ENCODE data around the gene ITM2B.
"Not testable (repeated sequence)": the region's sequence is repeated elsewhere in the genome, so short reads cannot be mapped to it uniquely, and the experiment has no call there.

The ITM2B gene

DNA sequence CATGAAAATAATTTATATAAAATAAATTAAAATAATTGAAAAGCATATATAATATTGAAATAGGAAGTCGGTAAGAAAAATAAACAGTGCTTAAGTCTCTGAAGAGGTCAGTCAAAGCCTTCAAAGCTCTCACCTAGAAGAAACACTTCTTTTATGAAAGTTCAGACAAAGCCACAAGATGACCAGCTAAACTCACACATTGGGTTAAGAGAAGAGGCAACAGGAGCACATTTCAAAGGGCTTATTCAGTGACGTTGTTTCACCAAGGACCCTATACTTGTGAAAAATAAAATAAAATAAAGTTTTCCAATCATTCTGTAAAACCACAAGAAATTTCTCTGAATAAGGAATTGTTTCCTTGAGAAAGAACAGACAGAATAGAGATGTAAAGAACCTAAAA lies 2.5 kb upstream of the ITM2B start:
- DNase-seq (ENCODE audit: low spot score) = no peak

- DNase-seq (ENCODE audit: low spot score) = no peak
These were observed 1.9 kb upstream of the ITM2B start for GRCh38 chr13:48231080-48231479.

DNA sequence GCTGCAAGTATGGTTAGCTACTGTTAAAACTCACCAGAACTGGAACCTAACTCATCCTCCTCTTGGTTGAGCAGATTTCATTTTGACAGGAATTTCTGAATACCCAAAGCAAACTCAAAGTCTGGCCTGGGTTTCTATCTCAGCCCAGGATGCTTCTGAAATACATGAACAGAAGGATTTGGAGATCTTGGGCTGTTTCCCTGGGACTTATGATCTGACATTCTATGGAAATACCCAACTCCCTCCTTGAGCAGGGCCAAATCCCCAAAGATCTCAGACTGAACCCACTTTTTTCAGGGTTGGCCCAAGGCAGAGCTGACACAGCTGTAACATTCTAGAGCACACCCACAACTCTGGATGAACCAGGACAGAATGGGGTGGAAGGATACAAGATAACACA lies 1.1 kb upstream of the ITM2B start:
- no peak for DNase-seq (ENCODE audit: low spot score)

DNA sequence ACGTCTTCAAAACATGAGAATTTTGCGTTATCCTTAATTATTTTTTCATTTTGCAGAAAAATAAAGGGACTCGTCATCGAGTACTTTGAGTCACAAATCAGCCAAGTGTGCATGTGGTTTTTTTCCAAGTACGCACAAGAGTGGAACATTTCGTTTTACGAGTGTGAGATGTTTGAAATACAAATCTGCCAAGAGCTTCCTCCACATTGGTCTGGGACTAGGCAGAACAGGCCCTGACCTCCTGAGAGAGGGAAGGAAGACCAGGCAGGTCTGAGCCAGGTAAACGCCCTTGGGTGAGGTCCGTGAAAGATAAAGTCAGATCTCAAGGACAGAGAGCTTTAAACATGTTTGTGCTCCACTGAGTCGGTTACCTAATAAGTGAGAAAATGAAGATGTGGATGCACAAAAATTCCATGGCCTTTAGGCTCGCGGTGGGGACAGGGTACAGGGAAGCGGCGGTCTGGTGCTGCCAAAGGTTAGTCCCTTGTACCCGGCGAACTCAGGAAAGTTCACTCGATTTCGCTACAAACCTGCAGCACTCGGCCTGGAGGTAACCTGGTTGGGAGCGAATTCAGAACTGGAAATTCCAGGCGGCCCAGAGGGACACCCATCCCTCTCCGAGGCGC lies 473 bp upstream of the ITM2B start:
- no peak for DNase-seq (ENCODE audit: low spot score)

GRCh38 chr13:48233889-48234488 lies 983 bp downstream of the ITM2B start:
- DNase-seq (ENCODE audit: low spot score) = no peak

- peak; percentile 45 for DNase-seq (ENCODE audit: low spot score)
These were observed 1.7 kb downstream of the ITM2B start for GRCh38 chr13:48234566-48235340.

- no peak for DNase-seq (ENCODE audit: low spot score)
These were observed 2.5 kb downstream of the ITM2B start for GRCh38 chr13:48235341-48236135.

DNA sequence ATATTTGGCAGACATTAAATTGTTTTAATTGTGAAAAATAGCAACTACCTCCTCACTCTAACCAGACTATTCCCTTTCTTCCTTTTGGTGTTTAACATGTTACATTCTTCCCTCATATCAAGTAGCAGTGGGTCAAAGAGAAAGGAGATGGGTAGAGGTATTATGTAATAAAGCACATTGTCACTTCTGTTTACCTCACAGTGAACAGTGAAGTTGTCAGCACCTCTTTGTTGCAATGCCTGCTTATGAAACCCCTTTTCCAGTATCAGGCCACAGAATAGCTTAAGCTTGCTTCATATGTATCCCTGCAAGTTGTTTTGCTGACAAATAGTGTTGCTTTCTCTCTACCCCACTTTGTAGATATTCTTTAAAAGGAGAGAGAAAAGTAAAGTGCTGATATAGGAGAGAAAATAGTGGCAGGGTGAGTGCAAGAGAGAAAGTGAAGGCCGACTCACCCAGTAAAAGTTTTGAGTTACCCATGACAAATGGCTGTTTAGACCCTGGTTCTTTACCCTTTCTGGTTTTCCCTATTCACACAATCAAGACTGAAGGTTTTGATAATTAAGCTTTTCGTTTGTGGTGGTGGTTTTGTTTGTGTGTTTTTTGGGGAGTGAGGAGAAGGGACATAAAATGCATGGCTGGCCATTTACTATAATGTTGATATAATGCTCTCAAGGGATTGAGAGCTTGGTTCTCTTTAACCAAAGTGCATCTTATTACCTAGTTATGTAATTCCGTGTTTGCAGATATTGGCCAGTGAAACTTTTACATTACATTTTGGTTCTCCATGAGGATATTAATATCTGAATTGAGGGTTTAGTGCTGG lies 3.7 kb downstream of the ITM2B start:
- no peak for DNase-seq (ENCODE audit: low spot score)

GRCh38 chr13:48239369-48239768 lies 6.4 kb downstream of the ITM2B start:
- DNase-seq (ENCODE audit: low spot score) = not testable (repeated sequence)

GRCh38 chr13:48241651-48242050 lies 8.6 kb downstream of the ITM2B start:
- no peak for DNase-seq (ENCODE audit: low spot score)

DNA sequence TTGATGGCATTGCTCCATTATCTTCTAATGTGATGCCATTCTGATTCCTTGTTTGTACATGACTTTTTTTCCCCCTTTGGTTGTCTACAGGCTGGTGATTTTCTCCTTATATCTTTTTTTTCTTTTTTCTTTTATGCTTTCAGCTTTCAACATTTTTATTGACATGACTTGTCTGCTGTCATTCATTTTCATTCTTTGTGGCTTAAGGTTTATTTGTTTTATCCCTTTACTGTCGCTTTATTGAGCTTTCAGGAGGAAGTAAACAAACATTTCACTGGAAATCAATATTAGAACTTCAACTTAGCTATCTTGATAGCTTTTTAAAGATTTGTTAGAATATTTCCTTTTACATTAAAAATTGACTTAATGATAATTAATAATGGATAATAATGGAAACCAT lies 9.7 kb downstream of the ITM2B start:
- no peak for DNase-seq (ENCODE audit: low spot score)

GRCh38 chr13:48244159-48244558 lies 11.2 kb downstream of the ITM2B start:
- DNase-seq (ENCODE audit: low spot score) = no peak

- no peak for DNase-seq (ENCODE audit: low spot score)
These were observed 13.1 kb downstream of the ITM2B start for GRCh38 chr13:48246102-48246501.

GRCh38 chr13:48249018-48249417 lies 16.0 kb downstream of the ITM2B start:
- DNase-seq (ENCODE audit: low spot score) = no peak

GRCh38 chr13:48251611-48252081 lies 18.6 kb downstream of the ITM2B start:
- no peak for DNase-seq (ENCODE audit: low spot score)

DNA sequence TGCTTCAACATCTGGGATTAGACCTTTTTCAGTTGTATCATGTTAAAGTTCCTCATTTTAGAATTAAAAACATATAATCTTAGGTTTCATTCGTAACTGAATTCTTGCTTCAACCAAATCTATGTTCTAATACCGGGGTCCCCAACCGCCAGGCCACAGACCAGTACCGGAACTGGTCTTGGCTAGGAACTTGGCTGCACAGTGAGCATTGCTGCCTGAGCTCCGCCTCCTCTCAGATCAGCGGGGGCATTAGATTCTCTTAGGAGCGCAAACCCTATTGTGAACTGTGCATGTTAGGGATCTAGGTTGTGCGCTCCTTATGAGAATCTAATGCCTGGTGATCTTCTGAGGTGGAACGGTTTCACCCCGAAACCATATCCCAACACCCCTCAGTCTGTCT lies 19.2 kb downstream of the ITM2B start:
- DNase-seq (ENCODE audit: low spot score) = no peak

DNA sequence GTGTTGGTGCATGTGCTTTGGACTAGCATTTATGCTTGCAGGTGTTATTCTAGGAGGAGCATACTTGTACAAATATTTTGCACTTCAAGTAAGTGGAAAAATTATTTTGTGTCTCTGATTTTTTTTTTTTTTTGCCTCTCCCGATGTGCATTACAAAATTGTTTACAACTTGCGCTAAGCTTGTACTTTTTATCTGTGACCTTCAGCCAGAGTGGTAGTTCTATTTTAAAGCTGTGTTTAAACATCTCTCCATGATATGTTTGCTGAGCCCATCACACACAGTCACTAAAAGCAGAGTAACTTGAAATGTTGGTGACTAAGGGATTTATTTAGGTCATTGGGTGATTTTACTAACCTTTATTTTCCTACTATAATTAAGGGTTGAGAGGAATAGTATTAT lies 20.8 kb downstream of the ITM2B start:
- no peak for DNase-seq (ENCODE audit: low spot score)

- DNase-seq (ENCODE audit: low spot score) = no peak
These were observed 22.1 kb downstream of the ITM2B start for GRCh38 chr13:48255090-48255489.

- no peak for DNase-seq (ENCODE audit: low spot score)
These were observed 22.9 kb downstream of the ITM2B start for GRCh38 chr13:48255954-48256353.

- no peak for DNase-seq (ENCODE audit: low spot score)
These were observed 25.0 kb downstream of the ITM2B start for GRCh38 chr13:48258002-48258401.

DNA sequence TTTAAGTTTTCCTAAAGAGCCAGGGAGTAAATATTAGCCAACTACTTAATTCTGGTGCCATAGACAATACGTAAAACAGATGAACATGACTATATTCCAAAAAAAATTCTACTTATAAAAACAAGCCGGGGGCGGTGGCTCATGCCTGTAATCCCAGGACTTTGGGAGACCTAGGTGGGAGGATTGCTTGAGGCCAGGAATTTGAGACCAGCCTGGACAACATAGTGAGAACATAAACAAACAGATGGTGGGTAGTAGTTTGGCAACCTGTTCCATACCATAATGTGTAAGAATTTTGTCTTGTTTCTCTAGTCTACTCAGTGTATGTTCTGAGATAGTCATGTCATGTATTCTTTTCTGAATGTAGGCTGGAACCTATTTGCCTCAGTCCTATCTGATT lies 25.4 kb downstream of the ITM2B start:
- no peak for DNase-seq (ENCODE audit: low spot score)

- DNase-seq (ENCODE audit: low spot score) = no peak
These were observed 28.0 kb downstream of the ITM2B start for GRCh38 chr13:48260970-48261369.

All from NAMALWA (cell line).